HepG2 (cell line): Measurements from ENCODE around the gene CYB5R3.

Experiments
- HBP1 ChIP-seq: IDR thresholded peaks from 2 replicates; pipeline ENCODE4 v1.6.1; 2016; ENCODE audit warnings: low read depth, control low read depth
- PBX3 ChIP-seq: sonication (generic); formaldehyde crosslinking; IDR thresholded peaks from 2 replicates; pipeline ENCODE4 v1.8.1; 2023; ENCODE audit warnings: missing genetic modification reagents, inconsistent platforms, borderline replicate concordance
- POLR2A ChIP-seq, 2 experiments: IDR thresholded peaks; 2 replicates each; pipeline ENCODE4 v1.6.1; 2011; ENCODE audit warnings: low read depth in 2 of 2, low read length in 2 of 2, mild to moderate bottlenecking in 1 of 2, moderate library complexity in 1 of 2; ENCODE audit not compliant: insufficient read depth in 1 of 2
- TARDBP ChIP-seq: sonication (generic); formaldehyde crosslinking; IDR thresholded peaks from 2 replicates; pipeline ENCODE4 v1.8.0; 2022; ENCODE audit warnings: mild to moderate bottlenecking, missing genetic modification reagents
- ZNF792 ChIP-seq: IDR thresholded peaks from 2 replicates; pipeline ENCODE4 v1.6.1; 2016

GRCh38 chr22:42626951-42627625 is 22.1 kb downstream of the CYB5R3 start:
- TF ChIP-seq ZNF792 (CRISPR knock-in tag) (no peak), PBX3 (no peak), TARDBP (CRISPR knock-in tag) (no peak), HBP1 (no peak), POLR2A (IDR thresholded peaks at IDR 0.05; ENCODE audit: insufficient read depth in 1 of 2, low read depth in 2 of 2, low read length in 2 of 2) (no peak; a peak in 1 of 4 replicates)
